ENCODE data around the gene NDST1. TPM values are rescaled to one million over a fixed set of nuclear protein-coding genes. Genes with fewer than 3 reads are reported as not detected.

The NDST1 gene
- total RNA-seq, 2 experiments from 2014 or later, result 9.5 to 26.6 TPM

- H3K79me2 ChIP-seq (ENCODE audit: insufficient read depth, low read depth, low read length), result no peaks in the 10 kb centered on the region
- no peaks in the 10 kb centered on the region for H3K9me3 ChIP-seq (ENCODE audit: low read length)
- H3K9me2 ChIP-seq (ENCODE audit: insufficient read depth, low read length), result no peaks in the 10 kb centered on the region
- ChIA-PET POLR2A (interaction anchor here (0.6 kb wide), 1 partner anchor 327 kb away, joined by 5 read pairs; no protein-coding TSS in a partner anchor), CTCF (ENCODE audit: unreplicated experiment) (no interaction called here)
- H3K4me1 ChIP-seq (ENCODE audit: insufficient read depth, low read length, poor library complexity, severe bottlenecking), result peaks cover 24% of the 10 kb centered on the region
- no peak overlapping the region for H2AFZ ChIP-seq (ENCODE audit: low read length)
- BruUV-seq (replicated peaks), result no TSS peak
- TF ChIP-seq EZH2phosphoT487 (IDR thresholded peaks at IDR 0.05; ENCODE audit: borderline replicate concordance, low read depth, low read length), result no peak
- no peak for TF ChIP-seq CTCF (conservative IDR thresholded peaks at IDR 0.05; ENCODE audit: low read length)
- DNase-seq (ENCODE audit: low spot score), result no peak
- H3K36me3 ChIP-seq (ENCODE audit: insufficient read depth, low read length), result no peaks in the 10 kb centered on the region
- H3K27ac ChIP-seq (ENCODE audit: low read depth, low read length, poor library complexity, severe bottlenecking), result no peak overlapping the region
- H3K4me3 ChIP-seq (ENCODE audit: low read depth, low read length, poor library complexity, severe bottlenecking), result no peak overlapping the region
- no peak overlapping the region for H3K4me2 ChIP-seq (ENCODE audit: low read length)
- intact Hi-C loops (cut with micrococcal nuclease; ENCODE audit: unreplicated experiment), result loop anchor here (10.0 kb wide), 1 partner anchor 1719 kb away; no protein-coding TSS in a partner anchor
- H4K20me1 ChIP-seq (ENCODE audit: insufficient read depth, low read length), result no peaks in the 10 kb centered on the region
Observed at GRCh38 chr5:150553911-150554310, 46.0 kb downstream of the NDST1 start.

- no TSS peak for BruUV-seq (replicated peaks)
- H3K9me3 ChIP-seq (ENCODE audit: low read length), result no peaks in the 10 kb centered on the region
Observed at GRCh38 chr5:150554857-150555256, 46.9 kb downstream of the NDST1 start.

More at GRCh38 chr5:150554857-150555256, 46.9 kb downstream of the NDST1 start:
- H3K4me2 ChIP-seq (ENCODE audit: low read length), result no peak overlapping the region
- H3K79me2 ChIP-seq (ENCODE audit: insufficient read depth, low read depth, low read length), result no peaks in the 10 kb centered on the region
- no peak for DNase-seq (ENCODE audit: low spot score)
- intact Hi-C loops (cut with micrococcal nuclease; ENCODE audit: unreplicated experiment), result loop anchor here (10.0 kb wide), 1 partner anchor 1720 kb away; no protein-coding TSS in a partner anchor
- H3K9me2 ChIP-seq (ENCODE audit: insufficient read depth, low read length), result no peaks in the 10 kb centered on the region
- H4K20me1 ChIP-seq (ENCODE audit: insufficient read depth, low read length), result no peaks in the 10 kb centered on the region
- TF ChIP-seq EZH2phosphoT487 (IDR thresholded peaks at IDR 0.05; ENCODE audit: borderline replicate concordance, low read depth, low read length), result no peak
- no peak for TF ChIP-seq CTCF (conservative IDR thresholded peaks at IDR 0.05; ENCODE audit: low read length)
- no peak overlapping the region for H3K4me3 ChIP-seq (ENCODE audit: low read depth, low read length, poor library complexity, severe bottlenecking)
- ChIA-PET POLR2A (no interaction called here), CTCF (ENCODE audit: unreplicated experiment) (no interaction called here)
- no peaks in the 10 kb centered on the region for H3K36me3 ChIP-seq (ENCODE audit: insufficient read depth, low read length)
- no peak overlapping the region for H2AFZ ChIP-seq (ENCODE audit: low read length)
- H3K4me1 ChIP-seq (ENCODE audit: insufficient read depth, low read length, poor library complexity, severe bottlenecking), result peaks cover 27% of the 10 kb centered on the region
- no peak overlapping the region for H3K27ac ChIP-seq (ENCODE audit: low read depth, low read length, poor library complexity, severe bottlenecking)
